GM12891 (cell line): ENCODE data around the gene KDM5A.

Experiments used
- PAX5 ChIP-seq: IDR thresholded peaks from 2 replicates; pipeline ENCODE4 v1.6.1; 2011; ENCODE audit warnings: low read length, moderate library complexity, mild to moderate bottlenecking; ENCODE audit not compliant: insufficient read depth, severe bottlenecking
- POLR2A ChIP-seq: IDR thresholded peaks from 2 replicates; pipeline ENCODE4 v1.6.1; 2011; ENCODE audit warnings: low read depth, low read length, control low read depth
- POLR2AphosphoS5 ChIP-seq: IDR thresholded peaks from 2 replicates; pipeline ENCODE4 v1.6.1; 2011; ENCODE audit warnings: low read depth, low read length, control low read depth
- POU2F2 ChIP-seq: IDR thresholded peaks from 2 replicates; pipeline ENCODE4 v1.6.1; 2011; ENCODE audit warnings: low read depth, mild to moderate bottlenecking, control low read depth, low read length, moderate library complexity
- SPI1 ChIP-seq: IDR thresholded peaks from 2 replicates; pipeline ENCODE4 v1.6.1; 2011; ENCODE audit warnings: low read depth, low read length, control low read depth
- TAF1 ChIP-seq: IDR thresholded peaks from 2 replicates; pipeline ENCODE4 v1.6.1; 2011; ENCODE audit warnings: low read depth, low read length, control low read depth

DNA sequence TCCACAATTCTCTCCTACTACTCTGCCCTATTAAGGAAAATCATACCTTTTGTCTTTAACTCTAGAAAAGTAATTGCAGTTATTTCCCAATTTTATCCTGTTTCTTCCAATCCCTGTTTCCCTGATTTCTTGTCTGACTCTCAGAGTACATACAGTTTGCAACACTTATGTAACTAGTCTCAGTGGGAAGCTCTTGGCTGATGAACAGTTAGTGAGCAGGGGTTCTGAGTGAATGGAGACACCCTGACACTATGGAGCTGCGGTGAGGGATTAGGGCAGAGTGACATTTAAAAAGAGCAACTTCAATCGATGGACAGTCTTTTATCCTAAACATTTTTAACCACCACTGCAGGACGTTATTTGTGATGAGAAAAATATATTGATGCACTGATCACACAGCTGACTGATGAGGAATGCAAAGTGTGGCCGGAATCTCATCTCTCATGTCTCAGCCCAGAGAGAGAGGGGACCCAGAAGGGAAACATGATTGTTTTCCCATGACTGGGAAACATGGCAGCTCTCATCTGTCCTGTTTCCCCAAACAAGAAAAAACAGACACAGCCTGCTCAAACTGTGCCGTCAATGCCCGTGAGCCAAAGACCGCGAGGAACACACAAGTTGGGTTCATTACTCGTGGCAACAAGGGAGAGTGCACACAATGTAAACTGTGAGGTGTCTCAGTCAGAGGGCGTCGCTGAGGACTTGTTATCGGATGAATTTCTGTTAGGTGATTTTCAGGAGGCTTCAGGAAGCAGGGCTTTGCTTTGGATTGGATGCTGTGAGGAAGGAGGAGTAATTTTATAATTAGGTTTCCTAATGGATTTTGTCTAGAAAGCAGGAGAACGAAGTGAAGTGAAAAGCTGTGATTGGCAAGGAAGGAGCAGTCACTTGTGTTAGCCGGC lies 121.3 kb downstream of the KDM5A start:
- TF ChIP-seq POLR2AphosphoS5 (no peak), SPI1 (no peak), POLR2A (no peak), POU2F2 (no peak), TAF1 (no peak), PAX5 (no peak)
